Gastrocnemius medialis (tissue), 4 donors: ENCODE measurements around the gene MIF4GD. TPM values are rescaled to one million over a fixed set of nuclear protein-coding genes. Genes with fewer than 3 reads are reported as not detected.

Experiments
- ATAC-seq, 2 donors: fragments of 150-250 bp; one replicate each; pipeline ENCODE4 v1.9.1; 2016
- DNase-seq, 2 donors: peaks; one replicate each; pipeline ENCODE4 v3.0.0-alpha.2; 2019
- H3K27ac ChIP-seq, 4 donors: fragments of 200-600 bp; sonication (generic); 1 replicate in 1 of 4; 2 replicates in 3 of 4; pipeline ENCODE4 v1.5.1; 2016 to 2018; ENCODE audit warnings: mild to moderate bottlenecking in 2 of 4, moderate library complexity in 1 of 4
- H3K27me3 ChIP-seq, 3 donors: fragments of 200-600 bp; sonication (generic) in 2 of 3; 1 replicate in 1 of 3; 2 replicates in 2 of 3; pipeline versions ENCODE4 v1.5.1 to v1.6.0; 2016 to 2019; ENCODE audit warnings: mild to moderate bottlenecking in 1 of 3, moderate library complexity in 1 of 3
- H3K36me3 ChIP-seq, 2 donors: fragments of 200-600 bp; sonication (generic) in 1 of 2; one replicate each; pipeline ENCODE4 v1.5.1; 2017 to 2018
- H3K4me1 ChIP-seq, 2 donors: fragments of 200-600 bp; sonication (generic) in 1 of 2; one replicate each; pipeline ENCODE4 v1.5.1; 2016 to 2017; ENCODE audit warnings: mild to moderate bottlenecking in 2 of 2
- H3K4me3 ChIP-seq, 4 donors: fragments of 200-600 bp; sonication (generic) in 3 of 4; 1 replicate in 1 of 4; 2 replicates in 3 of 4; pipeline ENCODE4 v1.5.1; 2016 to 2019; ENCODE audit warnings: mild to moderate bottlenecking in 2 of 4
- H3K9me3 ChIP-seq, 3 donors: fragments of 200-600 bp; sonication (generic) in 2 of 3; 1 replicate in 1 of 3; 2 replicates in 2 of 3; pipeline ENCODE4 v1.5.1; 2016 to 2019
- POLR2A ChIP-seq, 2 donors: fragments of 450-650 bp; IDR thresholded peaks; one replicate each; pipeline ENCODE4 v1.6.1; 2017; ENCODE audit warnings: antibody characterized with exemption in 2 of 2, mild to moderate bottlenecking in 2 of 2, moderate library complexity in 2 of 2
- in situ Hi-C, 4 donors: fragments of 200-750 bp; cut with MboI; loops; one replicate each; pipeline versions ENCODE4 v1.15.0 to v1.8.0; 2017; ENCODE audit warnings: low sequenced_read_pairs in 4 of 4
- intact Hi-C: fragments of 100-400 bp; cut with DNase I; formaldehyde crosslinking; loops from one replicate; pipeline ENCODE4 v1.15.1; 2023; ENCODE audit warnings: low total_unique reads
- total RNA-seq, 4 donors: library from RNA; depleted of rRNA; stranded (reverse); fragments of >200 nt; gene quantifications; one replicate each; pipeline versions ENCODE4 v1.1.0 to v1.2.3, GENCODE V29; 2016
- TF ChIP-seq, protein P1 (sequence below), 5 experiments: fragments of 450-650 bp in 3 of 5; fragments of 200-600 bp in 2 of 5; sonication (generic) in 2 of 5; IDR thresholded peaks in 4 of 5; conservative IDR thresholded peaks in 1 of 5; 1 replicate in 4 of 5; 2 replicates in 1 of 5; pipeline ENCODE4 v1.5.1; 2016 to 2019; ENCODE audit warnings: antibody characterized with exemption in 5 of 5, mild to moderate bottlenecking in 3 of 5, moderate library complexity in 3 of 5

MIF4GD gene
- total RNA-seq, 4 donors from 2014 or later, result 50.5 to 96.1 (median 72.4) TPM

DNA sequence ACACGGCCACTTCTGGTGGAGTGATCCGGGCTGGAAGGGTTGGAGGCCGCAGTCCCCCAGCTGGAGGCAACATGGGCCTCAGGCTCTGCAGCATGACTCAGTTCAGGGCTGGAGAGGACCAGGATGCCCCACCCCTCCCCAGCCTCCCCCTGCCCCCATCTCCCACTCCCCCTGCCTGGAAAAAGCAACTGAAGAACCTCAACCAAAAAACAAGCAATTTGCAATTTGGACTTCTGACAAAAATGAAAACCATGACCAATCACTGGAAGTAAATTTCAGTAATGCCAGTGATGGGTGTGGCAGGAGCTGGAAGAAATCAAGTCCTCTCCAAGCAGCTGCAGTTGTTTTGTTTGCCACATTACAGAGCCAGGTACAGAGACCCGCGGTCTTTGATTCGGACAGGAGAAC is 6.6 kb upstream of the MIF4GD start:
- no peak for ATAC-seq
- TF ChIP-seq POLR2A (IDR thresholded peaks at IDR 0.05), result no peak
- TF ChIP-seq, protein P1, sequence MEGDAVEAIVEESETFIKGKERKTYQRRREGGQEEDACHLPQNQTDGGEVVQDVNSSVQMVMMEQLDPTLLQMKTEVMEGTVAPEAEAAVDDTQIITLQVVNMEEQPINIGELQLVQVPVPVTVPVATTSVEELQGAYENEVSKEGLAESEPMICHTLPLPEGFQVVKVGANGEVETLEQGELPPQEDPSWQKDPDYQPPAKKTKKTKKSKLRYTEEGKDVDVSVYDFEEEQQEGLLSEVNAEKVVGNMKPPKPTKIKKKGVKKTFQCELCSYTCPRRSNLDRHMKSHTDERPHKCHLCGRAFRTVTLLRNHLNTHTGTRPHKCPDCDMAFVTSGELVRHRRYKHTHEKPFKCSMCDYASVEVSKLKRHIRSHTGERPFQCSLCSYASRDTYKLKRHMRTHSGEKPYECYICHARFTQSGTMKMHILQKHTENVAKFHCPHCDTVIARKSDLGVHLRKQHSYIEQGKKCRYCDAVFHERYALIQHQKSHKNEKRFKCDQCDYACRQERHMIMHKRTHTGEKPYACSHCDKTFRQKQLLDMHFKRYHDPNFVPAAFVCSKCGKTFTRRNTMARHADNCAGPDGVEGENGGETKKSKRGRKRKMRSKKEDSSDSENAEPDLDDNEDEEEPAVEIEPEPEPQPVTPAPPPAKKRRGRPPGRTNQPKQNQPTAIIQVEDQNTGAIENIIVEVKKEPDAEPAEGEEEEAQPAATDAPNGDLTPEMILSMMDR (IDR thresholded peaks at IDR 0.05 in 4 of 5, conservative IDR thresholded peaks at IDR 0.05 in 1 of 5), result no peak
- Histone ChIP-seq H3K9me3 (no peaks in the 10 kb centered on the region), H3K27me3 (no peaks in the 10 kb centered on the region), H3K36me3 (peaks cover 0 to 19% of the 10 kb centered on the region in 2 donors), H3K27ac (no peak overlapping the region), H3K4me3 (no peak overlapping the region), H3K4me1 (peaks cover under 1 to 2% of the 10 kb centered on the region in 2 donors)
- in situ Hi-C loops (no loop called here), intact Hi-C loops (no loop called here)
- DNase-seq, result no peak

DNA sequence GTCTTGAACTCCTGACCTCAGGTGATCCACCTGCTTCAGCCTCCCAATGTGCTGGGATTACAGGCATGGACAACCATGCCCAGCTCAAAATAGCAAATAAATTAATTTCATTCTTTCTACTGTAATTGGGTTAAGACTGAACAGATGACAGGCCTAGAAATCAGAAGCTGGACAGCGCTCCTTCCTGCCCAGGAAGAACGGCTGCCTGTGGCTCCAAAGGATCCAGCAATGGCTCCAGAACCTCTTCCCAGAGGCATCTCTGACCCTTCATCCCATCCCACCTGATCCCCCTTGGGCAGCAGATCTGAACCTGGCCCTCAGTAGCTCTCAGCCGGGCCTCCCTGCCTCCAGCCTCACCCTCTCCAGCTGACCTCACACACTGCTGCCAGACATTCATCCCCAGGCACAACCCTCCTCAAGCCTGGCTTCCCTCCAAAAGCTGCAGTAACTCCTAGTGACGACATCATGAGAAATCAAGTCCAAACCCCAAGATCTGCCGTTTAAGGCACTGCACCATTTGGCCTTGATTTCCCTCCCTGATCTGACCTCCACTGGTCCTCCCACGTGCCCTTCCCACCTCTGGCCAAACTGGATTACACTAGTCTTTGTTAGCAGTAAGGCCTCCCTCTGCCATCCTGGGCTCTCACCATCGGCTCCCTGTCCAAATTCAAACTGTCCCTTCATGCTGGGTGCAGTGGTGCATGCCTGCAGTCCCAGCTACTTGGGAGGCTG is 3.1 kb upstream of the MIF4GD start:
- no peak overlapping the region for H3K27ac ChIP-seq
- no peaks in the 10 kb centered on the region for H3K9me3 ChIP-seq
- no peak for DNase-seq
- no peaks in the 10 kb centered on the region for H3K27me3 ChIP-seq
- H3K4me1 ChIP-seq, result peaks cover 15 to 26% of the 10 kb centered on the region in 2 donors
- H3K36me3 ChIP-seq, result no peaks in the 10 kb centered on the region
- H3K4me3 ChIP-seq, result no peak overlapping the region
- intact Hi-C loops, result no loop called here
- no peak for ATAC-seq
- TF ChIP-seq POLR2A (IDR thresholded peaks at IDR 0.05), result no peak
- TF ChIP-seq, protein P1 (IDR thresholded peaks at IDR 0.05 in 4 of 5, conservative IDR thresholded peaks at IDR 0.05 in 1 of 5), result no peak
- in situ Hi-C loops, result no loop called here

DNA sequence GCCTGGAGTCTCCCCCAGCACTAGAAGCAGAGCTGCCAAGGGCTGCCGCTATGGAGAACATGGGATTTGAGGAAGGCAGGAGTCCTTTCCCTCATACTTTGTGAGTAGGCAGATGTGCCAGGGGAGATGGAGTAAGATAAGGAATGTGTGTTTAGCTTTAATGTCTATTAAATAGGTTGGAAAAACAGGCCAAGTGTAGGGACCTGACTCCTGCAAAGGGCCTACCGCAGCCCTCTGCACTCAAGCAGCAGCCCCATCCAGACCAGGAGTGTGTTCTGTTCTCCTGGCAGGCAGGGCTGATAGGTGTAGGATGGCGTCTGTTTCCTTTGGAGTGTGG is 1.8 kb upstream of the MIF4GD start:
- Histone ChIP-seq H3K4me1 (peaks cover 18 to 30% of the 10 kb centered on the region in 2 donors), H3K36me3 (no peaks in the 10 kb centered on the region), H3K27ac (no peak overlapping the region), H3K4me3 (no peak overlapping the region), H3K27me3 (no peaks in the 10 kb centered on the region), H3K9me3 (no peaks in the 10 kb centered on the region)
- DNase-seq, result no peak
- TF ChIP-seq, protein P1 (IDR thresholded peaks at IDR 0.05 in 4 of 5, conservative IDR thresholded peaks at IDR 0.05 in 1 of 5), result no peak
- no peak for TF ChIP-seq POLR2A (IDR thresholded peaks at IDR 0.05)
- in situ Hi-C loops (no loop called here), intact Hi-C loops (no loop called here)
- ATAC-seq, result no peak

DNA sequence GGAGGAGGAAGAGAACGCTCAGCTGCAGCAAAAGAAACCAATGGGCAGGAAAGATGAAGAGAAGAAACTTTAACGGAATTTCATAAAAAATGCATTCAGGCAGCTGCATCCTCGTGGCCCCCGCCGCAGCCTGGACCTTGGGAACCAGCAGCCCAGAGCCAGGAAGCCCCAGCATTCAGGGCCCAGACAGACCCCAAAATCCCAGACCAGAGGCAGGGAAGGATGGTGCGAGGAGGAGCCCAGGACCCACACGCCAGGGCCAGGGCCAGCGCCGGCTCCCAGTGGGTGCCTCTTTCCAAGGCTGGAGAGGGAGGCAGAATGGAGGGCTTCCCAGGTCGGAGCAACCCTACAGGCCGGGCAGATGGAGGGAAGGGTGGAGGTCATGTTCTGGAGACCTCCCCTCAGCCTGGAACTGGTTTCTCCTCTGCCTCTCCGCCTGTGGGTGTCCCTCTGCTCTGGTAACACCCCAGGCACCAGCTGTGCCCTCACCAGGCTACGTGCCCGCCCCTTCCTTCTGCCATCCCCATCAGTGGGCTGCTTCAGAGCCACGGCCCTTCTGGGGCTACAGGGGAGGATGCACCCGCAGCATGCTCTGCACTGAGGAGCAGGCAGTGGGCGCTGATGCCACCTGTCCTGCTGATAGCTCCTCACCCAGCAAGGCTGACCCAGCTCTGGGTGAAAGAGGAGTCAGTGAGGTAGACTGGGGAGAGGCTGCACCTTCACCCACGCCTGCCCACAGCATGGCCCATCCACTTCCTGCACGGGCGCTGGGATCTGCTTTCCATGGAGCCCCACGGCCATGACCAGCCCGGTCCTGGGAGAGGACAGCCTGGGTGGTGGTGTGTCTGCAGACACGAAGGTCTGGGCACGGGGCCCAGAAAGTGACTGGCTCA is 1.2 kb upstream of the MIF4GD start:
- no peak for ATAC-seq
- H3K9me3 ChIP-seq, result no peaks in the 10 kb centered on the region
- intact Hi-C loops, result loop anchor here (2.0 kb wide), 1 partner anchor 17 kb away; the partner anchor contains the start of gene SLC25A19

More for the DNA sequence above, 1.2 kb upstream of the MIF4GD start:
- TF ChIP-seq, protein P1 (IDR thresholded peaks at IDR 0.05 in 4 of 5, conservative IDR thresholded peaks at IDR 0.05 in 1 of 5), result no peak
- TF ChIP-seq POLR2A (IDR thresholded peaks at IDR 0.05), result no peak
- Histone ChIP-seq H3K4me1 (peaks cover 18 to 33% of the 10 kb centered on the region in 2 donors), H3K4me3 (peak overlapping the region; percentile 82 to 100 (median 90)), H3K27ac (peak overlapping the region; percentile 90 to 100 (median 96)), H3K27me3 (no peaks in the 10 kb centered on the region), H3K36me3 (peaks cover 0 to 3% of the 10 kb centered on the region in 2 donors)
- in situ Hi-C loops, result no loop called here
- peak in 1 of 2 donors; percentile 34 for DNase-seq
